Activated CD4-positive, alpha-beta T cell treated with anti-CD3 and anti-CD28 coated beads, Interleukin-2, amount 50 U/mL, for 1 hour (primary cell): ENCODE results near the gene BLTP3B.
A peak's percentile ranks its signal among the peaks of the same experiment; 100 is the strongest.
"Not testable (repeated sequence)": the region's sequence is repeated elsewhere in the genome, so short reads cannot be mapped to it uniquely, and the experiment has no call there.

Experiments used
- DNase-seq: peaks from one replicate; pipeline ENCODE4 v3.0.0-alpha.2; 2020

The BLTP3B gene

GRCh38 chr12:100142851-100143559 is at the start of gene BLTP3B:
Gene BLTP3B (minus strand): TSS chr12:100142874. CDS start chr12:100142635, 239 bp downstream.
- DNase-seq, result peak; percentile 91

GRCh38 chr12:100189636-100190394 is 47.1 kb upstream of the BLTP3B start:
- DNase-seq, result no peak

DNA sequence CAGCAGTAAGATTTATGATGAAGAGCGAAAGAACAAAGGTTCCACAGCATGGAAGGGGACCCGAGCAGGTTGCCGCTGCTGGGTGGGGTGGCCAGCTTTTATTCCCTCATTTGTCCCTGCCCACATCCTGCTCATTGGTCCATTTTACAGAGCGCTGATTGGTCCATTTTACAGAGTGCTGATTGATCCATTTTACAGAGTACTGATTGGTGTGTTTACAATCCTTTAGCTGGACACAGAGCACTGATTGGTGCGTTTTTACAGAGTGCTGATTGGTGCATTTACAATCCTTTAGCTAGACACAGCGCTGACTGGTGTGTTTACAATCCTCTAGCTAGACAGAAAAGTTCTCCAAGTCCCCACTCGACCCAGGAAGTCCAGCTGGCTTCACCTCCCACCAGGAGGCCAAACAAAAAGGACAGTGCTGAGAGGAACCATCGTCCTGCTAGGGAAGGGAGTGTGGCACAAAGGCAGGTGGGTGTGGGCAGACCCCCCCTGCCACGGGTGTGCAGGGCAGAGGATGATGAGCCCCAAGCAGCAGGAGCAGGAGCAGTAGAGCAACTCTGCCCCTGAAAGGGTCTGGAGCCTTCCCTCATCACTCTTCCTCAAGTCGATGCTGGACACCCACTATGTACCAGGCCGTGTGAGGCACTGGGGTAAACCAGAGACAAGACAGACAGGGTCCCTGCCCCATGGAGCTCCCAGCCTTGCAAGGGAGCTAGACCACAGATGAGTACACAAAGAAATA is 46.4 kb upstream of the BLTP3B start:
- not testable (repeated sequence) for DNase-seq

- no peak for DNase-seq
These were observed 45.3 kb upstream of the BLTP3B start for GRCh38 chr12:100187857-100188519.

GRCh38 chr12:100187068-100187467 is 44.4 kb upstream of the BLTP3B start:
- DNase-seq, result no peak

DNA sequence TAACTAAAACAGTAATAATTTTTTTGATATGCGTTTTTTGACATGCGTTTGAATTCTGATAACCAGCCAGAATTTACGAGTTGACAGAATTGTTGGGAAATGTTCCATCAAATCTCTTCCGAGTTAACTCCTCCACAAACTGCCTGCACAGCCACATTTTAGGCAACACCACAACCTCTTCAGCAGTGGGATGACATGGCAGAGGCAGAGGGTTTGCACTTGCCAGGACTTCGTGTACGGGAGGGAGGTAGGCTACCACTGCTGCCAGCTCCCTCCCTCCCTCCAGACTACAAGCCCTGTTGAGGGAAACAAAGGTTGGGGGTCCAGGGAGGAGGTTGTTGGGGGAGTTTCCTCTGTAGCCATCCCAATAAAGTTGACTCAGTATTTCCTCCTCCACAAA is 43.4 kb upstream of the BLTP3B start:
- no peak for DNase-seq

DNA sequence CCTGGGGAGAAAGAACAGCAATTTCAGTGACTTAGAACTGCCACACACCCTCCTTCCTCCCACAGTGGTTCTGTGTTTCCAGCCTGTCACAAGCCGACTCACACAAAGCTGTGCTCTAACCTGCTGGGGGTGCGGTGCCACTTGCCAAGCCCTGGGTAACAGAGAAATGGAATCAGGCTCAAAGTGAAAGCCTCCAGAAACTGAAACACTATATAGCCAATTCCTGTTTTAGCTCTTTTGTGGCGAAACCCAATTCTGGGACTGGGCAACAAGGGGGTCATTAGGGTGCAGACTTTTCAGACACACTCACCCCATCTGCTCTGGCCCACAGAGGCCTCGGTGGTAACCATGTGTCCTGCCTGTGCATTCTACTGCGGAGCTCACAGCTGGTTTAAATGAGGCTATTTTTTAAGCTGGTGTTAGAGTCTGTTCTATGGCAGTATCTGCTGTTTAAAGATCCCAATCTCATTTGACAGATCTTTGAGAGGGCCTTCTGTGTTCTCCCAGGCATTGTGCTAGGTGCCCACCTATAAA is 42.8 kb upstream of the BLTP3B start:
- DNase-seq, result no peak

- no peak for DNase-seq
These were observed 42.0 kb upstream of the BLTP3B start for GRCh38 chr12:100184549-100185145.

GRCh38 chr12:100179252-100179651 is 36.6 kb upstream of the BLTP3B start:
- no peak for DNase-seq

- DNase-seq, result not testable (repeated sequence)
These were observed 33.8 kb upstream of the BLTP3B start for GRCh38 chr12:100176493-100176892.

DNA sequence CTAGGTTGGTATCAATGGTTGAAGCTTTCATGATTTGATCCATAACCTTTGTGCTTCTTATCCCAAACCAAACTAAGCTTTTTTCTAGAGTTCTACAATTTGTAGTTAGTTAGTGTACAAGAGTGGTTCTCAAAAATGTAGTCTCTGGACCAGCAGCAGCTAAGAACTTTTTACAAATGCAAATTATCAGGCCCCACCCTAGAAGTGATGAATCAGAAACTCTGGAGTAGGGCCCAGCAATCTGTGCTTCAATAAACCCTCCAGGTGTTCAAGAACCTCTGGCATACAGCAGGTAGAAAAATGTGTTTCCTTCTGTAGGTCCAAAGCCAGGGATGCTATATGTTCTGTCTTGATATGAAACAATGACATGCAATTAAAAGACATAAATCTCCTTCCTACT is 31.8 kb upstream of the BLTP3B start:
- no peak for DNase-seq

- DNase-seq, result no peak
These were observed 30.4 kb upstream of the BLTP3B start for GRCh38 chr12:100173111-100173510.

DNA sequence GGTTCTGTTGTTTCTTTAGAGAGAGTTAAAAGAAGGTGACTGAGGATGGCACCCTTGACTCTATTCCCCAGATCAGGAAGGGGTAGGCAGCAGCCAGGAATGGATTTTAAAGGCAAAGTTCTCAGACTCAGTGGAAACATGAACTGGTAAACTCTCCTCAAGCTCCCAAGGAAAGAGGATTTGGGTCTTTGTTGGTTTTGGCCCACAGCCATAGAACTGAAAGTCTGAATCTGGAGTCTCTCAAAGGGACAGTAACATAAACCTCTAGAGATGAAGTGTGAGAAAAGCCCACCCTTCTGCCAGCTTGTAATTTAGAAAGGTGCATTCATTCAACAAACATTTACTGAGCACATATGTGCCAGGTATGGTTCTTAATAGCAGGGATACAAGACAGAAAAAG is 28.6 kb upstream of the BLTP3B start:
- DNase-seq, result no peak

DNA sequence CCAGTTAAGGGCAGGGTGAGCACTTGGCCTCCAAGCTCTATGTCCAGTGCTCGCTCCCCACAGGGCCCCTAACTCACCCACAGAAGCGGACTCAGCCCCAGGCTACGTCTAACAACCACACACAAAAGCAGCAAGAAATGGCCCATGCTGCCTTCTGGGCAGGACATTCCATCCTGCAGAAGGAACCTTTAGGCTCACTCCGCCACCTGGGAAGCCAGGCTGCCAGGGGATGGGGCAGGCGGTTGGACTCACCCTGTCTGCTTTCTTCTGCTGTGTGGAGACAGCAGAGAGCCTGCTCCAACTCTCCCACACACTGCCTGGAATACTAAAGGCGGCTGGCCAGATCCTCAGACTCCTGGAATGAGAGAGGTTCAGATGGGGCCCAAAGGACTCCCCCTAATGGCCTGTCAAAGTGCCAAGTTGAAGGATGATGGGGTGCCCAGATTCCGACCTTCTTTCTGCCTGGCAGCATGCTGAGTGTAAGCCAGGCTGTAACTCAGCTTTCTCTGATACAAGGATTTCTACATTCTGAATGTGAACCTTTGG is 27.7 kb upstream of the BLTP3B start:
- no peak for DNase-seq

GRCh38 chr12:100169345-100169744 is 26.7 kb upstream of the BLTP3B start:
- DNase-seq, result no peak

GRCh38 chr12:100168562-100168961 is 25.9 kb upstream of the BLTP3B start:
- no peak for DNase-seq

GRCh38 chr12:100166232-100166631 is 23.6 kb upstream of the BLTP3B start:
- DNase-seq, result no peak

- no peak for DNase-seq
These were observed 22.7 kb upstream of the BLTP3B start for GRCh38 chr12:100165356-100165755.

GRCh38 chr12:100164153-100164704 is 21.6 kb upstream of the BLTP3B start:
- no peak for DNase-seq

- peak; percentile 65 for DNase-seq
These were observed 20.9 kb upstream of the BLTP3B start for GRCh38 chr12:100163416-100164152.
